Suprapubic skin (tissue), 4 donors: ENCODE data around the gene RPS6KA2. TPM values are rescaled to one million over a fixed set of nuclear protein-coding genes. Genes with fewer than 3 reads are reported as not detected.
A peak's percentile ranks its signal among the peaks of the same experiment; 100 is the strongest.

Experiments
- DNase-seq, 2 donors: peaks; one replicate each; pipeline ENCODE4 v3.0.0-alpha.2; 2019; ENCODE audit warnings: low spot score in 2 of 2
- H3K27ac ChIP-seq: fragments of 200-600 bp; sonication (generic); one replicate; pipeline ENCODE4 v1.5.1; 2019
- H3K27me3 ChIP-seq: fragments of 200-600 bp; sonication (generic); one replicate; pipeline ENCODE4 v1.5.1; 2019
- H3K36me3 ChIP-seq: fragments of 200-600 bp; sonication (generic); one replicate; pipeline ENCODE4 v1.5.1; 2019
- H3K4me1 ChIP-seq: fragments of 200-600 bp; sonication (generic); one replicate; pipeline ENCODE4 v1.5.1; 2019
- H3K4me3 ChIP-seq: fragments of 200-600 bp; sonication (generic); one replicate; pipeline ENCODE4 v1.5.1; 2019; ENCODE audit warnings: mild to moderate bottlenecking
- H3K9me3 ChIP-seq: fragments of 200-600 bp; sonication (generic); one replicate; pipeline ENCODE4 v1.5.1; 2019
- EP300 ChIP-seq: sonication (generic); formaldehyde crosslinking; IDR thresholded peaks from one replicate; pipeline ENCODE4 v1.6.1; 2017; ENCODE audit warnings: antibody characterized with exemption
- POLR2A ChIP-seq, 2 donors: fragments of 450-650 bp; IDR thresholded peaks; one replicate each; pipeline ENCODE4 v1.6.1; 2017; ENCODE audit warnings: antibody characterized with exemption in 2 of 2, mild to moderate bottlenecking in 2 of 2, moderate library complexity in 2 of 2
- POLR2AphosphoS5 ChIP-seq, 3 donors: sonication (generic); formaldehyde crosslinking; IDR thresholded peaks; one replicate each; pipeline ENCODE4 v1.6.1; 2017; ENCODE audit warnings: antibody characterized with exemption in 3 of 3
- WGBS: methylation state at CpG from one replicate; pipeline ENCODE4 v1.1.5; 2018; 5-methylcytosine and 5-hydroxymethylcytosine counted together
- total RNA-seq, 4 donors: library from RNA; depleted of rRNA; stranded (reverse); fragments of >200 nt; gene quantifications; one replicate each; pipeline ENCODE4 v1.1.0, GENCODE V29; 2016
- TF ChIP-seq, protein P1 (sequence below), 2 donors: fragments of 200-600 bp in 1 of 2; fragments of 450-650 bp in 1 of 2; sonication (generic) in 1 of 2; IDR thresholded peaks; one replicate each; pipeline ENCODE4 v1.5.1; 2016 to 2019; ENCODE audit warnings: antibody characterized with exemption in 2 of 2, mild to moderate bottlenecking in 1 of 2, moderate library complexity in 1 of 2

Gene RPS6KA2
- total RNA-seq, 4 donors from 2014 or later = 24.2 to 38.5 (median 32.3) TPM

DNA sequence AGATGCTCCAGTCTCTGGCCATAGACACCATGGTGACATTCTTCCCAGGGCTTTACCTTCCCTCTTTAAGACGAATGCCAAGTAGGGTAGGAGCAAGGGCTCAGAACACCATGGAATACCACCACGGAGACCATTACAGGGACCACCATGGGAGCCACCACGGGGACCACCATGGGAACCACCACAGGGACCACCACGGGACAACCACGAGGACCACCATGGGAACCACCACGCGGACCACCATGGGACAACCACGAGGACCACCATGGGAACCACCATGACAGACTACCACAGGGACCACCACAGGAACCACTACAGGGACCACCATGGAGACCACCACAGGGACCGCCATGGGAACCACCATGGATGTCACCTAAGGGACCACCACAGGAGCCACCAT is 177.4 kb downstream of the RPS6KA2 start:
- DNase-seq = no peak
- peaks cover 20% of the 10 kb centered on the region for H3K36me3 ChIP-seq

DNA sequence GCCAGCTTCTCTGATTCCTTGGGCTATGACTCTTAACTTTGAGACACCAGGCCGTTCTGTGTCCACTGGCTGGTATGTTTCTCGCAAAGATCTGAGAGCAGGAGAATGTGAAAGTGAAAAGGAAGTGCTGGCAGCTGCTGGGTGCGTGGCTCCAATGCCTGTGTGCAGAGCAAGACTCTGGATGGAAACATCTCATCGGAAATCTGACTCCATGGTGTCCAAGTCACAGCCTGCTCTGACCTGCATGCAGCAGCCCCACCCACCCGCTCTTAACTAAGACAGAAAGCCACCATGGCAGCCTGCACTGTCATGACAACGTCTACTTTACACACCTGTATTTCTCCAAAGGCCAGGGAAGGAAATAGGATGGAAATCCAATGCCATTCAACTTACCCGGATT is 178.0 kb downstream of the RPS6KA2 start:
- no peak for DNase-seq
- Histone ChIP-seq H3K9me3 (no peaks in the 10 kb centered on the region), H3K36me3 (peaks cover 25% of the 10 kb centered on the region), H3K27ac (no peak overlapping the region), H3K4me1 (no peaks in the 10 kb centered on the region), H3K4me3 (no peak overlapping the region), H3K27me3 (no peaks in the 10 kb centered on the region)
- WGBS = 63% methylated on average over 7 of the region's 7 CpGs
- TF ChIP-seq POLR2A (IDR thresholded peaks at IDR 0.05) = no peak
- no peak for TF ChIP-seq EP300
- no peak for TF ChIP-seq POLR2AphosphoS5 (IDR thresholded peaks at IDR 0.05)
- TF ChIP-seq, protein P1, sequence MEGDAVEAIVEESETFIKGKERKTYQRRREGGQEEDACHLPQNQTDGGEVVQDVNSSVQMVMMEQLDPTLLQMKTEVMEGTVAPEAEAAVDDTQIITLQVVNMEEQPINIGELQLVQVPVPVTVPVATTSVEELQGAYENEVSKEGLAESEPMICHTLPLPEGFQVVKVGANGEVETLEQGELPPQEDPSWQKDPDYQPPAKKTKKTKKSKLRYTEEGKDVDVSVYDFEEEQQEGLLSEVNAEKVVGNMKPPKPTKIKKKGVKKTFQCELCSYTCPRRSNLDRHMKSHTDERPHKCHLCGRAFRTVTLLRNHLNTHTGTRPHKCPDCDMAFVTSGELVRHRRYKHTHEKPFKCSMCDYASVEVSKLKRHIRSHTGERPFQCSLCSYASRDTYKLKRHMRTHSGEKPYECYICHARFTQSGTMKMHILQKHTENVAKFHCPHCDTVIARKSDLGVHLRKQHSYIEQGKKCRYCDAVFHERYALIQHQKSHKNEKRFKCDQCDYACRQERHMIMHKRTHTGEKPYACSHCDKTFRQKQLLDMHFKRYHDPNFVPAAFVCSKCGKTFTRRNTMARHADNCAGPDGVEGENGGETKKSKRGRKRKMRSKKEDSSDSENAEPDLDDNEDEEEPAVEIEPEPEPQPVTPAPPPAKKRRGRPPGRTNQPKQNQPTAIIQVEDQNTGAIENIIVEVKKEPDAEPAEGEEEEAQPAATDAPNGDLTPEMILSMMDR (IDR thresholded peaks at IDR 0.05) = no peak

More for the DNA sequence above, 177.4 kb downstream of the RPS6KA2 start:
- TF ChIP-seq POLR2A (IDR thresholded peaks at IDR 0.05) = no peak
- TF ChIP-seq EP300 = no peak
- TF ChIP-seq POLR2AphosphoS5 (IDR thresholded peaks at IDR 0.05) = no peak
- TF ChIP-seq, protein P1 (IDR thresholded peaks at IDR 0.05) = no peak
- Histone ChIP-seq H3K9me3 (no peaks in the 10 kb centered on the region), H3K27ac (no peak overlapping the region), H3K4me1 (no peaks in the 10 kb centered on the region), H3K4me3 (no peak overlapping the region), H3K27me3 (no peaks in the 10 kb centered on the region)
- 90% methylated on average over 2 of the region's 9 CpGs for WGBS

DNA sequence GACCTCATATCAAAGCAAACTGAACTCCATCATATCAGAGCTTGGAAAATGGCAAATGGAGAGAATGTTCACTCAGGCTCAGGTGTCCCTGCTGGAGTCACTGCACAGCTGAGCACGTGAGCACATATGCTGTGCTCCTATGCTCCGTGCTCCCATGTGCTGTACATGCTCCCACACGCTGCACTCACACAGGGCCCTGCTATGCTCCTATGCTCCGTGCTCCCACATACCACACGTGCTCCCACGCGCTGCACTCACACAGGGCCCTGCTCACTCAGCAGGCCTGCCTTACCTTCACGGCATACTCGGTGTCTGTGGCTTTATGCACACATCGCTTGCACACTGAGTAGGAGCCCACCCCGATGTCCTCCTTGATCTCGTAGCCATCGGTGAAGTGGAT is 178.6 kb downstream of the RPS6KA2 start:
- no peaks in the 10 kb centered on the region for H3K9me3 ChIP-seq
- H3K27ac ChIP-seq = no peak overlapping the region
- no peaks in the 10 kb centered on the region for H3K27me3 ChIP-seq
- TF ChIP-seq POLR2AphosphoS5 (IDR thresholded peaks at IDR 0.05) = no peak
- TF ChIP-seq, protein P1 (IDR thresholded peaks at IDR 0.05) = no peak
- no peak for TF ChIP-seq EP300
- TF ChIP-seq POLR2A (IDR thresholded peaks at IDR 0.05) = no peak
- H3K36me3 ChIP-seq = peaks cover 25% of the 10 kb centered on the region
- no peak for DNase-seq
- H3K4me1 ChIP-seq = no peaks in the 10 kb centered on the region
- 91% methylated on average over 13 of the region's 13 CpGs for whole genome bisulfite sequencing
- H3K4me3 ChIP-seq = no peak overlapping the region

DNA sequence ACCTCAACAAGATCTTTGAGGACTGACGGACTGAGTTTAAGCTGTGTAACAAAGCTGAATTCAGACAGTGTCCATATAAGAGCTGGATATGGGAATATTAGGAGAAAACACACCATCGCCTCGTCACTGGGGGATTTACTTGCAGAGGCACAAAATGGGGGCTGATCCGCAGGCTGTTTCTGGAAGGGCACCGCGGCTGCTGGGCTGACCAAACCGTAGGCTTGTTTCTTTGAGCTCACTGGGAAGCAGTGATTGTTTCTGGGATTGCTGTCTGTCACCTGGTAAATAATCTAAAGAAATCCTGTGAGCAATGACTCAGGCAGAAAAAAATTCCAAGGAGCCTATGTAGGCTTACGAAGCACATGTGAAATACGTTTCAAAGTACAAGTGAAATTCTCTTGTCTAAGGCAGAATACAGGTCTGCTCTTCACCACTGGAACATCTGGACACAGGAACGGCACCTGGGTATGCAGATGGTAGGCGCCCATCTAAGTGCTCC is 180.4 kb downstream of the RPS6KA2 start:
- Histone ChIP-seq H3K27me3 (no peaks in the 10 kb centered on the region), H3K36me3 (peaks cover 25% of the 10 kb centered on the region), H3K4me1 (no peaks in the 10 kb centered on the region), H3K4me3 (no peak overlapping the region), H3K9me3 (no peaks in the 10 kb centered on the region), H3K27ac (no peak overlapping the region)
- TF ChIP-seq, protein P1 (IDR thresholded peaks at IDR 0.05) = no peak
- no peak for TF ChIP-seq EP300
- TF ChIP-seq POLR2A (IDR thresholded peaks at IDR 0.05) = no peak
- TF ChIP-seq POLR2AphosphoS5 (IDR thresholded peaks at IDR 0.05) = no peak
- no peak for DNase-seq
- WGBS = 88% methylated on average over 11 of the region's 11 CpGs

DNA sequence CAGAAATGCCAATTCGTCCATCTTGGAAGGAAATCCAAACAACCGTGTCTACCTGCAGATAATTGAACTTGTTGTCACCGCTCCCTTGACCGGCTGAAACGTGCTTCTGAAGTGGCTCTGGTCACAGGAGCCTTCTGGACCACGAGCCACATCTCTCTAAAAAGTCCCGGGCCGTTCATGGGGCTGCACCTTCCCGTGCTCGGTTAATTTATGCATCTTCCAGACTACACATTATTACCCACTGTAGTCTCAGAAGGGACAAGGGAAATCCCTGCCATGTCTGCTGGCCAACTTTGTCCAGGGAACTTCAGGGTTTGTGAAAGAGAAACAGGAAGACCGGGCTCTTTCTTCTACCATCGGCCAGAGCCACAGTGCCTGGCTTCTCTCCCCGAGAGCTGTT is 180.9 kb downstream of the RPS6KA2 start:
- 88% methylated on average over 13 of the region's 13 CpGs for WGBS

More for the DNA sequence above, 180.9 kb downstream of the RPS6KA2 start:
- H3K27ac ChIP-seq = no peak overlapping the region
- peak in 1 of 2 donors; percentile 40 for DNase-seq
- no peaks in the 10 kb centered on the region for H3K27me3 ChIP-seq
- H3K4me1 ChIP-seq = no peaks in the 10 kb centered on the region
- no peak for TF ChIP-seq POLR2A (IDR thresholded peaks at IDR 0.05)
- TF ChIP-seq POLR2AphosphoS5 (IDR thresholded peaks at IDR 0.05) = no peak
- TF ChIP-seq, protein P1 (IDR thresholded peaks at IDR 0.05) = no peak
- TF ChIP-seq EP300 = no peak
- peaks cover 25% of the 10 kb centered on the region for H3K36me3 ChIP-seq
- H3K9me3 ChIP-seq = no peaks in the 10 kb centered on the region
- no peak overlapping the region for H3K4me3 ChIP-seq
